SK-N-SH treated with all-trans-retinoic acid at 6 μM for 48 hours (cell line): ENCODE data around the gene ST8SIA3.

Source experiments
- ATAC-seq: fragments of 200-7000 bp; cut with Tn5 transposase; 3 replicates; pipeline ENCODE4 v1.9.1; 2020; ENCODE audit warnings: mild to moderate bottlenecking, moderate library complexity
- ARNTL ChIP-seq: fragments of 450-650 bp; formaldehyde crosslinking; IDR thresholded peaks from 2 replicates; pipeline ENCODE4 v1.5.0; 2020; ENCODE audit warnings: low read depth, mild to moderate bottlenecking, moderate library complexity, borderline replicate concordance
- BACH2 ChIP-seq: fragments of 250-450 bp; sonication (Bioruptor Pico); IDR thresholded peaks from 2 replicates; pipeline ENCODE4 v1.9.0; 2021; ENCODE audit warnings: mild to moderate bottlenecking, borderline replicate concordance
- CREB5 ChIP-seq: fragments of 250-450 bp; sonication (Bioruptor Pico); IDR thresholded peaks from 2 replicates; pipeline ENCODE4 v1.5.1; 2020; ENCODE audit warnings: low read depth, mild to moderate bottlenecking, moderate library complexity
- CSRNP3 ChIP-seq: fragments of 250-450 bp; sonication (Bioruptor Pico); IDR thresholded peaks from 2 replicates; pipeline ENCODE4 v1.5.1; 2021; ENCODE audit warnings: mild to moderate bottlenecking, moderate library complexity
- ESRRG ChIP-seq: fragments of 250-450 bp; sonication (Bioruptor Pico); IDR thresholded peaks from 2 replicates; pipeline ENCODE4 v1.6.1; 2021; ENCODE audit warnings: mild to moderate bottlenecking
- GLIS3 ChIP-seq: fragments of 250-450 bp; sonication (Bioruptor Pico); IDR thresholded peaks from 2 replicates; pipeline ENCODE4 v1.5.0; 2020; ENCODE audit warnings: mild to moderate bottlenecking, moderate library complexity
- ISL1 ChIP-seq: fragments of 250-450 bp; sonication (Bioruptor Pico); IDR thresholded peaks from 2 replicates; pipeline ENCODE4 v2.1.2; 2022; ENCODE audit warnings: mild to moderate bottlenecking, moderate library complexity
- PATZ1 ChIP-seq: fragments of 250-450 bp; sonication (Bioruptor Pico); IDR thresholded peaks from 2 replicates; pipeline ENCODE4 v1.8.0; 2020; ENCODE audit warnings: mild to moderate bottlenecking, moderate library complexity, borderline replicate concordance
- RARB ChIP-seq: fragments of 250-450 bp; sonication (Bioruptor Pico); IDR thresholded peaks from 2 replicates; pipeline ENCODE4 v1.8.0; 2021; ENCODE audit warnings: mild to moderate bottlenecking, moderate library complexity
- SNAI2 ChIP-seq: fragments of 250-450 bp; sonication (Bioruptor Pico); IDR thresholded peaks from 2 replicates; pipeline ENCODE4 v1.5.0; 2020; ENCODE audit warnings: mild to moderate bottlenecking, moderate library complexity
- TCF4 ChIP-seq: fragments of 250-450 bp; sonication (Bioruptor Pico); IDR thresholded peaks from 2 replicates; pipeline ENCODE4 v1.8.0; 2021; ENCODE audit warnings: mild to moderate bottlenecking, moderate library complexity, borderline replicate concordance
- TOX ChIP-seq: fragments of 250-450 bp; sonication (Bioruptor Pico); IDR thresholded peaks from 2 replicates; pipeline ENCODE4 v1.8.0; 2021; ENCODE audit warnings: mild to moderate bottlenecking, moderate library complexity, borderline replicate concordance
- TSHZ2 ChIP-seq: fragments of 250-450 bp; sonication (Bioruptor Pico); IDR thresholded peaks from 2 replicates; pipeline ENCODE4 v1.5.0; 2020; ENCODE audit warnings: mild to moderate bottlenecking, moderate library complexity
- ZC3H10 ChIP-seq: fragments of 250-450 bp; sonication (Bioruptor Pico); IDR thresholded peaks from 2 replicates; pipeline ENCODE4 v1.5.1; 2021; ENCODE audit warnings: mild to moderate bottlenecking, moderate library complexity
- ZFP3 ChIP-seq: fragments of 250-450 bp; sonication (Bioruptor Pico); IDR thresholded peaks from 2 replicates; pipeline ENCODE4 v1.5.0; 2020; ENCODE audit warnings: mild to moderate bottlenecking, moderate library complexity
- ZFP30 ChIP-seq: fragments of 450-650 bp; formaldehyde crosslinking; IDR thresholded peaks from 2 replicates; pipeline ENCODE4 v1.5.0; 2022; ENCODE audit warnings: mild to moderate bottlenecking, moderate library complexity
- ZNF565 ChIP-seq: fragments of 450-650 bp; formaldehyde crosslinking; conservative IDR thresholded peaks from 2 replicates; pipeline ENCODE4 v1.5.0; 2020; ENCODE audit warnings: low read depth, mild to moderate bottlenecking, moderate library complexity
- ZNF70 ChIP-seq: fragments of 450-650 bp; formaldehyde crosslinking; IDR thresholded peaks from 2 replicates; pipeline ENCODE4 v1.5.0; 2020; ENCODE audit warnings: mild to moderate bottlenecking, moderate library complexity
- ZNF8 ChIP-seq: fragments of 450-650 bp; formaldehyde crosslinking; IDR thresholded peaks from 2 replicates; pipeline ENCODE4 v1.5.0; 2020; ENCODE audit warnings: mild to moderate bottlenecking, moderate library complexity

Gene ST8SIA3

GRCh38 chr18:57362714-57363113 is 10.4 kb downstream of the ST8SIA3 start (continued):
- TF ChIP-seq ZNF70 (CRISPR knock-in tag) (no peak), CSRNP3 (CRISPR knock-in tag) (no peak), ZFP3 (CRISPR knock-in tag) (no peak), CREB5 (no peak), ZFP30 (CRISPR knock-in tag) (no peak), ZC3H10 (no peak), ZNF565 (no peak)
- TF ChIP-seq, all 23 proteins: peak for 0

- TF ChIP-seq TOX (CRISPR knock-in tag) (no peak), ZNF565 (no peak), TSHZ2 (CRISPR knock-in tag) (no peak), RARB (no peak)
- ATAC-seq: no peak
These were observed 12.1 kb downstream of the ST8SIA3 start for GRCh38 chr18:57364460-57364859.

DNA sequence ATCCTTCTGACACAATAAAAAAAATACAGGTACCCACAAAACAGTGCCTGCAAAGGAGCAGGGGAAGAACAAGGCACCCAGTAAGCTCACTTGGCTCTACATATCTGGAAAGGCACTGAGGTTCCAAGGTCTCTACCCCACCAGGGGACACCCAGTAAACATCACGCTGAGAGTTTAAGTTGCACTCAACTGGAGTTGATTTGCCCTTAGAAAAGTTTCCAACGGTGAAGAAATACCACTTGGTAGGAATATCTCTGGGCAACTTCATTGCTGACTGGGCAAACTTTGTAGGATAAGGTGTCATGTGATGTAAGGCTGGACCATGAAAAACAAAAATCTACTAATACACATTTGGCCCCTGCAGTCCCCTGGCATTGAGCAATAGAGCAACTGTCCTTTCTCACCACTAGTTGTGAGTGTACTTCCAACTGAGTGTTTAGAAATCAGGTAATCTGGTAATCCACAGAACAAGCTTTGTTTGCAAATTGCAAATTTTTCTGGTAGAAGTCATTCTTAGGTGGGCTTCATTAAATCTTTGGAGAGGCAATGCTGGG is 14.2 kb downstream of the ST8SIA3 start:
- TF ChIP-seq RARB (no peak), ZNF70 (CRISPR knock-in tag) (no peak), ARNTL (CRISPR knock-in tag) (no peak), ESRRG (CRISPR knock-in tag) (no peak), ZNF565 (no peak), ZNF8 (no peak), BACH2 (no peak), PATZ1 (CRISPR knock-in tag) (no peak), ISL1 (CRISPR knock-in tag) (no peak), CSRNP3 (CRISPR knock-in tag) (no peak), TCF4 (no peak), TSHZ2 (CRISPR knock-in tag) (no peak), GLIS3 (CRISPR knock-in tag) (no peak), SNAI2 (CRISPR knock-in tag) (no peak)
- no peak for ATAC-seq
